MM.1S (cell line): ENCODE data around the gene IGF2.

Source experiments
- CTCF ChIP-seq: fragments of 300-600 bp; sonication (generic); IDR thresholded peaks from 2 replicates; pipeline ENCODE4 v1.5.1; 2016; ENCODE audit warnings: antibody characterized with exemption, low read length, mixed read lengths
- EZH2 ChIP-seq: fragments of 300-600 bp; sonication (generic); optimal IDR thresholded peaks from 2 replicates; pipeline ENCODE3; 2017; ENCODE audit warnings: low read depth, mild to moderate bottlenecking, antibody characterized with exemption, low read length, mixed read lengths
- EZH2phosphoT487 ChIP-seq: fragments of 300-600 bp; sonication (generic); IDR thresholded peaks from 2 replicates; pipeline ENCODE4 v1.6.1; 2018; ENCODE audit warnings: antibody characterized with exemption, low read length

- no peak for TF ChIP-seq EZH2phosphoT487
- no peak for TF ChIP-seq CTCF
- no peak for TF ChIP-seq EZH2
Measured at GRCh38 chr11:2084721-2085120, 54.5 kb downstream of the IGF2 start.
